Activated CD4-positive, alpha-beta T cell treated with anti-CD3 and anti-CD28 coated beads for 36 hours (primary cell): ENCODE data around the gene KIFAP3. TPM values are rescaled to one million over a fixed set of nuclear protein-coding genes. Genes with fewer than 3 reads are reported as not detected.
"Not testable (repeated sequence)": the region's sequence is repeated elsewhere in the genome, so short reads cannot be mapped to it uniquely, and the experiment has no call there.

Source experiments
- ATAC-seq: fragments of 200-7000 bp; cut with Tn5 transposase; one replicate; pipeline ENCODE4 v1.10.0; 2021; ENCODE audit warnings: mild to moderate bottlenecking, moderate library complexity
- CTCF ChIA-PET: fragments of 350-600 bp; sonication (Branson Sonifier 250); formaldehyde crosslinking; loops from one replicate; lab custom pipeline; 2021; ENCODE audit warnings: antibody characterized with exemption; lab: Charles Lee
- POLR2A ChIA-PET: fragments of 350-600 bp; sonication (Branson Sonifier 250); formaldehyde crosslinking; loops from one replicate; lab custom pipeline; 2021; ENCODE audit warnings: antibody characterized with exemption, inconsistent platforms; lab: Charles Lee
- DNase-seq: peaks from one replicate; pipeline ENCODE4 v3.0.0-alpha.2; 2020
- H3K27ac Mint-ChIP-seq: one replicate; pipeline ENCODE4 v1.8.0; 2021; ENCODE audit warnings: mixed read lengths
- H3K27me3 Mint-ChIP-seq: one replicate; pipeline ENCODE4 v1.8.0; 2021; ENCODE audit warnings: mixed read lengths
- H3K36me3 Mint-ChIP-seq: one replicate; pipeline ENCODE4 v1.8.0; 2021; ENCODE audit warnings: low read depth, mixed read lengths
- H3K4me1 Mint-ChIP-seq: one replicate; pipeline ENCODE4 v1.8.0; 2021; ENCODE audit warnings: mixed read lengths
- H3K4me3 Mint-ChIP-seq: one replicate; pipeline ENCODE4 v1.8.0; 2021; ENCODE audit warnings: mild to moderate bottlenecking, moderate library complexity, mixed read lengths
- H3K9me3 Mint-ChIP-seq: one replicate; pipeline ENCODE4 v1.8.0; 2021; ENCODE audit warnings: low read depth, mixed read lengths
- intact Hi-C, 2 experiments: fragments of 100-400 bp; cut with DNase I in 1 of 2; cut with micrococcal nuclease in 1 of 2; formaldehyde crosslinking; loops; one replicate each; pipeline versions ENCODE4 v1.14.2 to v1.15.1; 2022 to 2024; cut with DNase I, micrococcal nuclease
- total RNA-seq, 2 experiments: library from RNA; stranded (reverse); gene quantifications; one replicate each; pipeline ENCODE4 v1.2.3, GENCODE V29; 2021

KIFAP3 gene
- total RNA-seq, 2 experiments from 2014 or later, result 10.9 to 11.5 TPM

- H3K36me3 Mint-ChIP-seq, result peaks cover 1% of the 10 kb centered on the region
- DNase-seq (no peak), ATAC-seq (no peak)
- no peak overlapping the region for H3K4me3 Mint-ChIP-seq
- H3K9me3 Mint-ChIP-seq, result no peaks in the 10 kb centered on the region
- H3K4me1 Mint-ChIP-seq, result peaks cover 4% of the 10 kb centered on the region
- H3K27me3 Mint-ChIP-seq, result no peaks in the 10 kb centered on the region
- no peak overlapping the region for H3K27ac Mint-ChIP-seq
- intact Hi-C loops, result loop anchor here in 1 of 2 experiments (10.0 kb wide), 1 partner anchor 611 kb away; the partner anchor contains the start of gene GORAB
- CTCF ChIA-PET, result interaction anchor here (1.3 kb wide), 1 partner anchor 11 kb away, joined by 4 read pairs; no protein-coding TSS in a partner anchor
- POLR2A ChIA-PET, result no interaction called here
Measured at GRCh38 chr1:169924063-169924462, 150.4 kb downstream of the KIFAP3 start.

GRCh38 chr1:169921080-169921479 lies 153.4 kb downstream of the KIFAP3 start:
- ATAC-seq (no peak), DNase-seq (no peak)
- ChIA-PET POLR2A (no interaction called here), CTCF (interaction anchor here (1.0 to 2.1 kb wide), 2 partner anchors 8 to 10 kb away, joined by 4 to 7 read pairs; no protein-coding TSS in a partner anchor)
- H3K27me3 Mint-ChIP-seq, result no peaks in the 10 kb centered on the region
- no peaks in the 10 kb centered on the region for H3K9me3 Mint-ChIP-seq
- H3K4me3 Mint-ChIP-seq, result no peak overlapping the region
- H3K27ac Mint-ChIP-seq, result no peak overlapping the region
- peaks cover 2% of the 10 kb centered on the region for H3K4me1 Mint-ChIP-seq
- peaks cover 3% of the 10 kb centered on the region for H3K36me3 Mint-ChIP-seq
- intact Hi-C loops, result loop anchor here in 1 of 2 experiments (10.0 kb wide), 1 partner anchor 614 kb away; the partner anchor contains the start of gene GORAB

GRCh38 chr1:169918927-169919326 lies 155.6 kb downstream of the KIFAP3 start:
- Mint-ChIP-seq H3K4me3 (no peak overlapping the region), H3K9me3 (no peaks in the 10 kb centered on the region), H3K27me3 (no peaks in the 10 kb centered on the region), H3K27ac (no peak overlapping the region), H3K4me1 (peaks cover 10% of the 10 kb centered on the region), H3K36me3 (peaks cover 3% of the 10 kb centered on the region)
- no peak for DNase-seq
- intact Hi-C loops, result no loop called here
- POLR2A ChIA-PET, result no interaction called here
- CTCF ChIA-PET, result interaction anchor here (0.6 kb wide), 1 partner anchor 227 kb away, joined by 3 read pairs; no protein-coding TSS in a partner anchor
- no peak for ATAC-seq

- CTCF ChIA-PET, result not testable (repeated sequence)
Measured at GRCh38 chr1:169918220-169918619, 156.3 kb downstream of the KIFAP3 start.

GRCh38 chr1:169915150-169915549 lies 159.3 kb downstream of the KIFAP3 start:
- Mint-ChIP-seq H3K27ac (no peak overlapping the region), H3K4me3 (no peak overlapping the region), H3K9me3 (no peaks in the 10 kb centered on the region), H3K27me3 (no peaks in the 10 kb centered on the region), H3K4me1 (peaks cover 10% of the 10 kb centered on the region), H3K36me3 (peaks cover 3% of the 10 kb centered on the region)
- ChIA-PET CTCF (interaction anchor here (0.6 to 1.4 kb wide), 3 partner anchors 17 to 381 kb away, joined by 3 to 4 read pairs (median 3); no protein-coding TSS in a partner anchor), POLR2A (no interaction called here)
- ATAC-seq (no peak), DNase-seq (no peak)
- intact Hi-C loops, result no loop called here

More at GRCh38 chr1:169918220-169918619, 156.3 kb downstream of the KIFAP3 start:
- H3K4me3 Mint-ChIP-seq, H3K36me3 Mint-ChIP-seq, DNase-seq, H3K27ac Mint-ChIP-seq, H3K27me3 Mint-ChIP-seq, ATAC-seq, H3K9me3 Mint-ChIP-seq, intact Hi-C loops: not testable (repeated sequence)
- H3K4me1 Mint-ChIP-seq, result peaks cover 10% of the 10 kb centered on the region
- POLR2A ChIA-PET, result interaction anchor here (0.6 kb wide), 1 partner anchor 990 kb away, joined by 3 read pairs; no protein-coding TSS in a partner anchor

- H3K27me3 Mint-ChIP-seq, result no peaks in the 10 kb centered on the region
- intact Hi-C loops, result no loop called here
- H3K4me1 Mint-ChIP-seq, result peaks cover 10% of the 10 kb centered on the region
- H3K9me3 Mint-ChIP-seq, result no peaks in the 10 kb centered on the region
- peak overlapping the region; percentile 24 for H3K27ac Mint-ChIP-seq
- H3K36me3 Mint-ChIP-seq, result peaks cover 3% of the 10 kb centered on the region
- DNase-seq (no peak), ATAC-seq (peak; percentile 53)
- H3K4me3 Mint-ChIP-seq, result no peak overlapping the region
- ChIA-PET CTCF (interaction anchor here (1.4 kb wide), 1 partner anchor 20 kb away, joined by 4 read pairs; no protein-coding TSS in a partner anchor), POLR2A (no interaction called here)
Measured at GRCh38 chr1:169914531-169914930, 160.0 kb downstream of the KIFAP3 start.

GRCh38 chr1:169909499-169909898 lies 165.0 kb downstream of the KIFAP3 start:
- Mint-ChIP-seq H3K36me3 (no peaks in the 10 kb centered on the region), H3K4me3 (no peak overlapping the region), H3K9me3 (no peaks in the 10 kb centered on the region), H3K27me3 (no peaks in the 10 kb centered on the region), H3K4me1 (peaks cover 12% of the 10 kb centered on the region), H3K27ac (no peak overlapping the region)
- ATAC-seq (no peak), DNase-seq (no peak)
- POLR2A ChIA-PET, result no interaction called here
- intact Hi-C loops, result loop anchor here in 1 of 2 experiments (2.0 kb wide), 1 partner anchor 15 kb away; no protein-coding TSS in a partner anchor
- CTCF ChIA-PET, result no interaction called here

- Mint-ChIP-seq H3K36me3 (no peaks in the 10 kb centered on the region), H3K27ac (no peak overlapping the region), H3K9me3 (no peaks in the 10 kb centered on the region), H3K27me3 (no peaks in the 10 kb centered on the region), H3K4me3 (no peak overlapping the region), H3K4me1 (peaks cover 25% of the 10 kb centered on the region)
- POLR2A ChIA-PET, result interaction anchor here (0.6 kb wide), 1 partner anchor 287 kb away, joined by 3 read pairs; no protein-coding TSS in a partner anchor
- ATAC-seq (no peak), DNase-seq (no peak)
- intact Hi-C loops, result no loop called here
- CTCF ChIA-PET, result no interaction called here
Measured at GRCh38 chr1:169906938-169907337, 167.6 kb downstream of the KIFAP3 start.

GRCh38 chr1:169904834-169905233 lies 169.7 kb downstream of the KIFAP3 start:
- Mint-ChIP-seq H3K27me3 (peaks cover 5% of the 10 kb centered on the region), H3K36me3 (no peaks in the 10 kb centered on the region), H3K9me3 (no peaks in the 10 kb centered on the region), H3K27ac (no peak overlapping the region), H3K4me1 (peaks cover 27% of the 10 kb centered on the region), H3K4me3 (no peak overlapping the region)
- ChIA-PET CTCF (no interaction called here), POLR2A (no interaction called here)
- intact Hi-C loops, result no loop called here
- ATAC-seq (no peak), DNase-seq (no peak)

- H3K27me3 Mint-ChIP-seq, result peaks cover 5% of the 10 kb centered on the region
- ChIA-PET POLR2A (no interaction called here), CTCF (interaction anchor here (0.9 kb wide), 1 partner anchor 10 kb away, joined by 6 read pairs; the partner anchor contains the start of gene SCYL3)
- DNase-seq, result no peak
- peaks cover 19% of the 10 kb centered on the region for H3K4me1 Mint-ChIP-seq
- no peak for ATAC-seq
- no peak overlapping the region for H3K4me3 Mint-ChIP-seq
- H3K36me3 Mint-ChIP-seq, result no peaks in the 10 kb centered on the region
- H3K27ac Mint-ChIP-seq, result no peak overlapping the region
- no peaks in the 10 kb centered on the region for H3K9me3 Mint-ChIP-seq
- intact Hi-C loops, result no loop called here
Measured at GRCh38 chr1:169902751-169903150, 171.7 kb downstream of the KIFAP3 start.

- peaks cover 19% of the 10 kb centered on the region for H3K4me1 Mint-ChIP-seq
- CTCF ChIA-PET, result interaction anchor here (0.8 kb wide), 1 partner anchor 1326 kb away, joined by 3 read pairs; no protein-coding TSS in a partner anchor
- DNase-seq (no peak), ATAC-seq (no peak)
- H3K27me3 Mint-ChIP-seq, result peaks cover 5% of the 10 kb centered on the region
- no peak overlapping the region for H3K27ac Mint-ChIP-seq
- no peaks in the 10 kb centered on the region for H3K9me3 Mint-ChIP-seq
- intact Hi-C loops, result no loop called here
- POLR2A ChIA-PET, result no interaction called here
- no peak overlapping the region for H3K4me3 Mint-ChIP-seq
- no peaks in the 10 kb centered on the region for H3K36me3 Mint-ChIP-seq
Measured at GRCh38 chr1:169901115-169901514, 173.4 kb downstream of the KIFAP3 start.

GRCh38 chr1:169900571-169900970 lies 173.9 kb downstream of the KIFAP3 start:
- H3K4me1 Mint-ChIP-seq, result peaks cover 19% of the 10 kb centered on the region
- POLR2A ChIA-PET, result interaction anchor here (0.6 kb wide), 1 partner anchor 170 kb away, joined by 3 read pairs; no protein-coding TSS in a partner anchor
- H3K27me3 Mint-ChIP-seq, result peaks cover 5% of the 10 kb centered on the region
- CTCF ChIA-PET, result interaction anchor here (0.8 to 1.0 kb wide), 2 partner anchors 13 to 1326 kb away, joined by 3 to 4 read pairs; no protein-coding TSS in a partner anchor
- H3K4me3 Mint-ChIP-seq, result no peak overlapping the region
- H3K36me3 Mint-ChIP-seq, result no peaks in the 10 kb centered on the region
- H3K9me3 Mint-ChIP-seq, result no peaks in the 10 kb centered on the region
- intact Hi-C loops, result no loop called here
- no peak overlapping the region for H3K27ac Mint-ChIP-seq
- DNase-seq (no peak), ATAC-seq (no peak)
